ENCODE results near the gene TMSB4Y.

Gene TMSB4Y

DNA sequence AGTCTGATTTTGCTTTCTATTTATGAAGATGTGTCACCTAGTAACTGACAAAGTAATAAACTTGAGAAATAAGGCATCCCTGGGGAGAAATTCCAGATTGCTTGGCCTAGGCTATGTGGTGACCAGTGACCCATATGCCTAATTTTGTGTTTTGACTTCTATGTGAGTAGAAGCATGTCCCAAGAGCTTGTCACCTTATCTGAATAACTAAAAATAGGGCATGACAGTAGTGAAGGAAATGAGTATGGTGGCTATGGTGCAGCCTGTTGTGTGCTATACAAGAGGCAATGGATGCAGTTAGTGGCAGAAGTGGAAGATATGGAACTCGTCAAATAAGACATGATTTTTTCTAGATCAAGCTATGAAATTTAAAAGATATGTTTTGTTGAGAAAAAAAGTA, 15.3 kb downstream of the TMSB4Y start:
- H3K4me3 ChIP-seq (ENCODE audit: low read depth, low read length): no peak overlapping the region
- TF ChIP-seq, protein P1, sequence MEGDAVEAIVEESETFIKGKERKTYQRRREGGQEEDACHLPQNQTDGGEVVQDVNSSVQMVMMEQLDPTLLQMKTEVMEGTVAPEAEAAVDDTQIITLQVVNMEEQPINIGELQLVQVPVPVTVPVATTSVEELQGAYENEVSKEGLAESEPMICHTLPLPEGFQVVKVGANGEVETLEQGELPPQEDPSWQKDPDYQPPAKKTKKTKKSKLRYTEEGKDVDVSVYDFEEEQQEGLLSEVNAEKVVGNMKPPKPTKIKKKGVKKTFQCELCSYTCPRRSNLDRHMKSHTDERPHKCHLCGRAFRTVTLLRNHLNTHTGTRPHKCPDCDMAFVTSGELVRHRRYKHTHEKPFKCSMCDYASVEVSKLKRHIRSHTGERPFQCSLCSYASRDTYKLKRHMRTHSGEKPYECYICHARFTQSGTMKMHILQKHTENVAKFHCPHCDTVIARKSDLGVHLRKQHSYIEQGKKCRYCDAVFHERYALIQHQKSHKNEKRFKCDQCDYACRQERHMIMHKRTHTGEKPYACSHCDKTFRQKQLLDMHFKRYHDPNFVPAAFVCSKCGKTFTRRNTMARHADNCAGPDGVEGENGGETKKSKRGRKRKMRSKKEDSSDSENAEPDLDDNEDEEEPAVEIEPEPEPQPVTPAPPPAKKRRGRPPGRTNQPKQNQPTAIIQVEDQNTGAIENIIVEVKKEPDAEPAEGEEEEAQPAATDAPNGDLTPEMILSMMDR (conservative IDR thresholded peaks at IDR 0.05; ENCODE audit: low read depth, low read length): no peak
- no peak for DNase-seq (ENCODE audit: low read depth)

DNA sequence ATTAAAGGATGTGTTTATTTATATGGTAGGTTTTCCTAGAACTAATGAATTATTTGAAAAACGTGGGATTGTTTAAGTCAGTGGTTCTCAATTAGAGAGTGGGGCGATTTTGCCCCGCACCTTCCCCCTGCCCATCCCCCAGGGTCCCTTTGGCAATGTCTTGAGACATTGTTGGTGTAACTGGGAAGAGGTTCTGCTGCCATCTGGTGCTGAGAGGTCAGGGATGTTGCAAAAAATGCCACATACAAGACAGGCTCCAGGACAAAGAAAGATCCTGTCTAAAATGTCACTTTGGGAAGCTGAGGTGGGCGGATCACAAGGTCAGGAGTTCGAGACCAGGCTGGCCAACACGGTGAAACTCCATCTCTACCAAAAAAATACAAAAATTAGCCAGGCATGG, 25.8 kb downstream of the TMSB4Y start:
- no peak overlapping the region for H3K4me3 ChIP-seq (ENCODE audit: low read depth, low read length)
- DNase-seq (ENCODE audit: low read depth): peak; percentile 4
- TF ChIP-seq, protein P1 (conservative IDR thresholded peaks at IDR 0.05; ENCODE audit: low read depth, low read length): peak; percentile 8

DNA sequence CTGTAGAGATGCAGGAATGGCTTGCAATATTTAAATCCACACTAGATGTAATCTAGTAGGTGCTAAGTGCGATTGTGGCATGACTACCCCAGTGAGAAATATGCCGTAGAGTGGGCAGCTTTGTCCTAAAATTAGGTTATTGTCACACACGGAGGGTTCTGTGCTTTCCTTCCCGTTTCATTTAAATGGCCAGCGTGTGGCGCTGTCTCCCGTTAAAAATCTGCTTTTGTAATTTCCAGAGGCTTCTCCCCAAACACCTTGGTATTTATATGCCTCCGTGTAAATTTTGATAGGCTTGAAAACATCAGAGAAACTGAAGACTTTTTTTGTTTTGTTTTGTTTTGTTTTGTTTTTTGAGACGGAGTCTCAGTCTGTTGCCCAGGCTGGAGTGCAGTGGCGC, 34.9 kb downstream of the TMSB4Y start:
- no peak overlapping the region for H3K4me3 ChIP-seq (ENCODE audit: low read depth, low read length)
- peak; percentile 1 for DNase-seq (ENCODE audit: low read depth)
- TF ChIP-seq, protein P1 (conservative IDR thresholded peaks at IDR 0.05; ENCODE audit: low read depth, low read length): peak; percentile 20

DNA sequence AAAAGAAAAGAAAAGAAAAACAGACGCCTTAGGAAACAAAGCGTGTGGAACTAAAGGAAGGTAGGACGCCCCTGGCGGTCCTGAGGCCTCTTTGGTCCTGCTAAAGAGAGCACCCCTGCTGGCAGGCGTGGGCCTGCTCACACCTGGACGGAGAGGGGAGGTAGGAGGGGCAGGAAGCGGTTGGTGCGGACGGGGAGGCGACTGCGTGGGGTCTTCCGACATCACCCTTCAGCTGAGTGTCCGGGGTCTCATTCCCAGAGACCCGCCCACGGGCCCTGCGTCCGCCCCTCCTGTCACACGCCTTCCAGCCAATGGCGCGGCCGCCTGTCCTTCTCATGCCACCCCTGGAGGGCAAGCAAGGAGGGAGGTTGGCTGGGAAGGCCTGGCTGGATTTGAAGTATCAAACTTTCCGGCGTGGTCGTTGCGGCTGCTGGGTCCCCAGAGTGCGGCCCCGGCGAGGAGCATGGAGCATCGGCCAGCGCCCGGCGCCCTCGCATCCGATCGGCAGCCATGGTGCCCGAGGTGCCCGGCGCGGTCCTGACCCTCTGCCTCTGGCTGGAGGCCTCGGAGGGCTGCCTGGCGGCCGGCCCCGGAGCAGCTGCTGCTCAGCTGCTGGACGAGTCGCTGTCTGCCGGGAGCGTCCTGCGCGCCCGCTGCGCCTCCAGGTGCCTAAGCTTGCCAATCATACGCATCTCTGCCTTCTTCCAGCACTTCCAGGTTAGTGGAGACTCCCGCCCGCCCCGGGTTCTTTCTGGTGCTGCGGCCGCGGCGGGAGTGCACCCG, 47.8 kb downstream of the TMSB4Y start:
- no peak overlapping the region for H3K4me3 ChIP-seq (ENCODE audit: low read depth, low read length)
- no peak for DNase-seq (ENCODE audit: low read depth)
- TF ChIP-seq, protein P1 (conservative IDR thresholded peaks at IDR 0.05; ENCODE audit: low read depth, low read length): no peak

DNA sequence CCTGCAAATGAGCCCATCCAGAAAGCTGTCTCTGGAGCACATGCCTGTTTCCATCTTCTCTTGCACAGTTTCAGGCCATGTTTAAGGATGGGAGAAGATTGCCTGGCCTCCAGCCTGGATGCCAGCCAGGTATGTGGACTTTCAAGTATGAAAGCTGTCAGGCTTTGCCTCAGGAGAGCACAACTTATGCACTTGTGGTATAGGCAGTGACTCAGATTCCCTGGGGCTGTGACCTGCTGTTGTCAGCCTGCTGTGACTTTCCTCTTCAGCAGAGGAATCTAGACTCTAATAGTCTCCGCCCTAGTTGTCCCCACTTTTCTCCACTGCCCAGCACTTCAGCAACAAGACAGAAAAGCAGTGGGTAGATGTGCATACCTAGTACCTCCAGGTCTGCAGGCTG, 51.0 kb downstream of the TMSB4Y start:
- TF ChIP-seq, protein P1 (conservative IDR thresholded peaks at IDR 0.05; ENCODE audit: low read depth, low read length): no peak

More for the DNA sequence above, 51.0 kb downstream of the TMSB4Y start:
- no peak for DNase-seq (ENCODE audit: low read depth)
- no peak overlapping the region for H3K4me3 ChIP-seq (ENCODE audit: low read depth, low read length)
